Osteoblast (primary cell): ENCODE results near the gene CD93. TPM values are rescaled to one million over a fixed set of nuclear protein-coding genes. Genes with fewer than 3 reads are reported as not detected.

ENCODE experiments used
- DNase-seq: peaks from one replicate; pipeline ENCODE4 v3.0.0; 2011; ENCODE audit warnings: low spot score, mixed read lengths; ENCODE audit not compliant: insufficient read length; ENCODE audit errors: missing footprints
- H2AFZ ChIP-seq: 2 replicates; pipeline ENCODE4 v1.6.0; 2011; ENCODE audit warnings: mild to moderate bottlenecking, low read length
- H3K27ac ChIP-seq: 2 replicates; pipeline ENCODE4 v1.5.1; 2011; ENCODE audit warnings: mild to moderate bottlenecking, low read depth, low read length, moderate library complexity
- H3K27me3 ChIP-seq: 2 replicates; pipeline ENCODE4 v1.6.0; 2012; ENCODE audit warnings: mild to moderate bottlenecking, control low read depth, inconsistent platforms, low read length, moderate library complexity; ENCODE audit not compliant: insufficient read depth
- H3K36me3 ChIP-seq: 2 replicates; pipeline ENCODE4 v1.5.1; 2011; ENCODE audit warnings: mild to moderate bottlenecking, low read length, control low read depth, moderate library complexity; ENCODE audit not compliant: insufficient read depth
- H3K4me1 ChIP-seq: 2 replicates; pipeline ENCODE4 v1.5.1; 2011; ENCODE audit warnings: mild to moderate bottlenecking, low read length, control low read depth, moderate library complexity; ENCODE audit not compliant: insufficient read depth
- H3K4me2 ChIP-seq: 2 replicates; pipeline ENCODE4 v1.6.0; 2011; ENCODE audit warnings: mild to moderate bottlenecking, low read length; ENCODE audit not compliant: insufficient read depth
- H3K4me3 ChIP-seq: fragments of 200-600 bp; sonication (generic); 3 replicates; pipeline ENCODE4 v1.5.1; 2012; ENCODE audit warnings: mild to moderate bottlenecking, low read length, inconsistent platforms; ENCODE audit not compliant: insufficient read depth
- H3K79me2 ChIP-seq: 2 replicates; pipeline ENCODE4 v1.6.0; 2012; ENCODE audit warnings: mild to moderate bottlenecking, low read length, control low read depth, inconsistent platforms; ENCODE audit not compliant: insufficient read depth
- H3K9me3 ChIP-seq: 2 replicates; pipeline ENCODE4 v1.5.1; 2011; ENCODE audit warnings: low read depth, low read length, control low read depth
- H4K20me1 ChIP-seq: 2 replicates; pipeline ENCODE4 v1.6.0; 2012; ENCODE audit warnings: mild to moderate bottlenecking, low read length, control low read depth; ENCODE audit not compliant: insufficient read depth
- CTCF ChIP-seq: IDR thresholded peaks from 2 replicates; pipeline ENCODE4 v1.5.1; 2011; ENCODE audit warnings: mild to moderate bottlenecking, low read depth, low read length, moderate library complexity; ENCODE audit errors: extremely low read depth
- total RNA-seq: library from RNA; depleted of rRNA; stranded (reverse); fragments of >200 nt; gene quantifications from 2 replicates; pipeline ENCODE4 v1.2.3, GENCODE V29; 2012

CD93 gene
- total RNA-seq, 1 donor: not detected

- Histone ChIP-seq H3K79me2 (no peaks in the 10 kb centered on the region), H2AFZ (peak overlapping the region; percentile 74), H3K27me3 (peaks cover 22% of the 10 kb centered on the region), H3K4me1 (peaks cover 13% of the 10 kb centered on the region), H3K4me2 (peak overlapping the region; percentile 80), H4K20me1 (no peaks in the 10 kb centered on the region), H3K9me3 (no peaks in the 10 kb centered on the region), H3K27ac (no peak overlapping the region), H3K36me3 (no peaks in the 10 kb centered on the region), H3K4me3 (peak overlapping the region; percentile 75)
- no peak for DNase-seq
- peak; percentile 30 for TF ChIP-seq CTCF
Observed at GRCh38 chr20:23048283-23049200, 37.6 kb downstream of the CD93 start.

GRCh38 chr20:23047738-23048214 lies 38.3 kb downstream of the CD93 start:
- Histone ChIP-seq H3K27me3 (peaks cover 23% of the 10 kb centered on the region), H2AFZ (no peak overlapping the region), H3K9me3 (no peaks in the 10 kb centered on the region), H3K4me3 (peak overlapping the region; percentile 75), H3K4me2 (peak overlapping the region; percentile 80), H3K27ac (no peak overlapping the region), H3K4me1 (peaks cover 13% of the 10 kb centered on the region), H3K36me3 (no peaks in the 10 kb centered on the region), H4K20me1 (no peaks in the 10 kb centered on the region), H3K79me2 (no peaks in the 10 kb centered on the region)
- no peak for TF ChIP-seq CTCF
- no peak for DNase-seq

GRCh38 chr20:23047001-23047737 lies 39.0 kb downstream of the CD93 start:
- H3K9me3 ChIP-seq: no peaks in the 10 kb centered on the region
- H3K4me1 ChIP-seq: peaks cover 13% of the 10 kb centered on the region
- H3K79me2 ChIP-seq: no peaks in the 10 kb centered on the region
- no peak overlapping the region for H3K27ac ChIP-seq
- no peak for TF ChIP-seq CTCF
- H2AFZ ChIP-seq: no peak overlapping the region
- H3K4me3 ChIP-seq: peak overlapping the region; percentile 75
- no peak for DNase-seq
- peaks cover 29% of the 10 kb centered on the region for H3K27me3 ChIP-seq
- H3K4me2 ChIP-seq: no peak overlapping the region
- no peaks in the 10 kb centered on the region for H4K20me1 ChIP-seq
- no peaks in the 10 kb centered on the region for H3K36me3 ChIP-seq

- no peaks in the 10 kb centered on the region for H3K36me3 ChIP-seq
- H3K27ac ChIP-seq: no peak overlapping the region
- no peak overlapping the region for H3K4me3 ChIP-seq
- no peak overlapping the region for H3K4me2 ChIP-seq
- H2AFZ ChIP-seq: no peak overlapping the region
- no peaks in the 10 kb centered on the region for H4K20me1 ChIP-seq
- no peak for DNase-seq
- H3K79me2 ChIP-seq: no peaks in the 10 kb centered on the region
- TF ChIP-seq CTCF: no peak
- peaks cover 10% of the 10 kb centered on the region for H3K4me1 ChIP-seq
- H3K27me3 ChIP-seq: peaks cover 36% of the 10 kb centered on the region
- H3K9me3 ChIP-seq: no peaks in the 10 kb centered on the region
Observed at GRCh38 chr20:23046431-23046830, 39.7 kb downstream of the CD93 start.
